Measurements from ENCODE around the gene GGPS1. TPM values are rescaled to one million over a fixed set of nuclear protein-coding genes. Genes with fewer than 3 reads are reported as not detected.

GGPS1 gene
- polyA plus RNA-seq, 5 donors = 43.7 to 58.9 (median 51.0) TPM

GRCh38 chr1:235391874-235392273 is 63.5 kb downstream of the GGPS1 start:
- DNase-seq = no peak

Other genes with a start within 250 kb of the GGPS1 start
- 100 to 1,000 TPM; 160 to 195 (median 194) TPM for gene TOMM20, start 199.7 kb upstream of the GGPS1 start, polyA plus RNA-seq (ENCODE audit: insufficient read depth in 1 of 5, insufficient read length in 5 of 5, low replicate concordance in 1 of 5)
- gene RBM34, start 167.3 kb upstream of the GGPS1 start, polyA plus RNA-seq (ENCODE audit: insufficient read depth in 1 of 5, insufficient read length in 5 of 5, low replicate concordance in 1 of 5) = 10 to 100 TPM; 64.5 to 81.8 (median 73.8) TPM
- 10 to 100 TPM; 30.8 to 56.4 (median 53.5) TPM for gene ARID4B, start 391 bp upstream of the GGPS1 start, polyA plus RNA-seq (ENCODE audit: insufficient read depth in 1 of 5, insufficient read length in 5 of 5, low replicate concordance in 1 of 5)
- gene TBCE, start 38.9 kb downstream of the GGPS1 start, polyA plus RNA-seq (ENCODE audit: insufficient read depth in 1 of 5, insufficient read length in 5 of 5, low replicate concordance in 1 of 5) = 10 to 100 TPM; 49.0 to 65.1 (median 55.2) TPM
- 10 to 100 TPM; 16.2 to 30.1 (median 24.0) TPM for gene B3GALNT2, start 175.9 kb downstream of the GGPS1 start, polyA plus RNA-seq (ENCODE audit: insufficient read depth in 1 of 5, insufficient read length in 5 of 5, low replicate concordance in 1 of 5)